ENCODE measurements around the gene ANTKMT.
"Not testable (repeated sequence)": the region's sequence is repeated elsewhere in the genome, so short reads cannot be mapped to it uniquely, and the experiment has no call there.

The ANTKMT gene

DNA sequence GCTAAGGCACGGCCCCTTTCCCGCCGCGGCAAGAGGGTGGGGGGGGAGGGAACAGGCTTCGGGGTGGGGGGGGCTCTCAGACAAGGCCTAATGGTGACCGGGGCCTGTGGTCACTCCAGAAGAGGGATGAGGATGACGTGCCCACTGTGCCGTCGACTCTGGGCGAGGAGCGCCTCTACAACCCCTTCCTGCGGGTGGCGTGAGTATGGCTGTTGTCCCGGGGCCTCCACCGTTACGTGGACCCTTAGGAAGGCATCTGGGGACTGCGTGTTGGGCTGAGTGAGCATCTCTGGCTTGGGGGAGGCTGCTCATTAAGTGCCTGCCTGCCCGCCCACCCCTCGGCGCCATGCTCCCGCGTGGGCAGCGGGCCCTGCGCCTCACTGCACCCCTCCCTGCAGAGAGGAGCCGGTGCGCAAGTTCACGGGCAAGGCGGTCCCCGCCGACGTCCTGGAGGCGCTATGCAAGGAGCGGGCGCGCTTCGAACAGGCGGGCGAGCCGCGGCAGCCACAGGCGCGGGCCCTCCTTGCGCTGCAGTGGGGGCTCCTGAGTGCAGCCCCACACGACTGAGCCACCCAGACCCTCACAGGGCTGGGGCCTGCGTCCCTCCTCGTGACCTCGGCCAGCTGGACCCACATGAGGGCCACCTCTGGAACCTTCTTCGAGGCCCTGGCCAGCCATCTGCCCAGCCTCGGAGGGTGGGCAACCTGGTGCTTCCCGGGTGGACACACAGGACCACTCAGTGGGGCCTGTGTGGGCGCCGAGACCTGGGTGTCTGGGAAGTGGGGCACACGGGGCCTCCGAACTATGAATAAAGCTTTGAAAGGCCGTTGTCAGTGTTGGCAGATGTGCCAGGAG, 8.2 kb downstream of the ANTKMT start:
- no peak for DNase-seq

DNA sequence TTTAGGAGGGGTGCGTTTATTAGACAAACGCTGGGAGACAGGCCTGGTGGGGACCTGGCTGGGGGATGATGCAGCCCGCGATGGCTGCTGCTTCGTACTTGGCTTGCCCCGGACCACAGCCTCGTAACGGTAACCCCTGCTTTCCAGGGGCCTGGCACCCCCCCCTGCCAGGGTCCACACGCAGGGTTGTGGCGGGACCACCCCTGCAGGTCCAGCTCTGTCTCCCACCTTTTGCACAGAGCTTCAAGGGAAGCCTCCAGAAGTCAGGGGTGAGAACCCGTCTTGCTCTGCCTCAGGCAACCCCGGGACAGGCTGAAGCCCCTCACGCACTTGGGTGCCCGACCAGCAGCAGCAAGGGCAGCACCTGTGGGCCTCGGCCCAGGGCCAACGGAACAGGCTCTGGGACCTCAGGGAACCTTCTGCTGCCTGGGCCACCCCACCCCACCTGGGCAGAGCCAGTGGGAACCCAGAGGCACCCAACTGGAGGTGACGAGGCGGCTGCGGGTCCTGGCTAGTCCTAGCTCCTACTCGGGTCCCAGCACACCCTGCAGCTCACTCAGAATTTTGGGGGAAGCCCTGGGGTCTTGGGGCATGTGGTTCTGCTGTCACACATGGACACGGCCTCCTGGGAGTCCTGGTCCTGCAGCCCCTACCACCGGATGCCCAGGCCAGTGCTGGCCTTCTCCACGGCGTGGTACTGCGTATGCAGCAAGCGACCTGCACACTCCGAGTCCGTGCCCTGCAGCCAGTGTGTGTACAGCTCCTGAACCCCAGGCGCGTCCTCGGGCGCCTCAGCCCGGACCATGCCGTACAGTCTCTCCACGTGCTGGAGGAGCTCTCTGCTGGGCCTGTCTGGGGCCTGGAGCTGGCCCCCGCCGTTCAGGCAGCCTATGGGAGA, 9.1 kb downstream of the ANTKMT start:
- no peak for DNase-seq

DNA sequence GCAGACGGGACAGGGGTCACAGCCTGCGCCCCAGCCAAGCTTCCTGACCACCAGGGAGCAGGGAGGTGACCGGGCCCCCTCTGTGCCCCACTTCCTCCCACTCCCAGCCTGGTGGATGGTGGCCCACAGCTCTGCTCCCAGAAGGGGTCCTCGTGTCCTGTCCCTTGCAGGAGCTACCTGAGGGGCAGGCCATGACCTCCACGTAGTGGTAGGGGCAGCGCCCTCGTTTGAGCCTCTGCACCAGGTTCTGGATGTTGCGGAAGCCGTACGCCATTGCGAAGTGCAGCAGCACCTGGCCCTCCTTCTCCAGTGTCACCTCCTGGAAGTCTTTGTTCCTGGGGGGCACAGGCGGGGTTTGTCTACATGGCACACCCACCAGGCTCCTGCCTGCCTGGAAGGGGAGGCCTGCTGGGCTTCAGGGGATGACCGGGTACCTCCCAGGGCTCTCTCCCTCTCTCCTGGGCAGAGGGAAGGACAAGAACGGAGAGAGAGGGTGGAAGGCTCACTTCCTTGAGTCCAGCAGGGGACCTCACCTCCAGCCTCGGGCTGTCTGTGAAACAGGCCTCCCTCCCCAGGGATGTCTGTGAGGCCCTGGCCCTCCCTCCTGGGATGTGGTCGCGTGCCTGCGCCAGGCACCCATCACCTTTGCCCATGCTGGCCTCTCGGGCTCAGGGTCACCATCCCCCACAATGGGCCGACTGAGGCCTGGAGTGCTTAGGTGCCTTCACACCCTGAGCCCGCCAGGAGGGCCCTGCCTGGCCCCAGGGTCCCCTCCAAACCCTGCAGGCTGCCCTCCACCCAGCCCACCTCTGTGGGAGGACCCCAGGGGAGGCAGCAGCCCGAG, 9.9 kb downstream of the ANTKMT start:
- DNase-seq: no peak

DNA sequence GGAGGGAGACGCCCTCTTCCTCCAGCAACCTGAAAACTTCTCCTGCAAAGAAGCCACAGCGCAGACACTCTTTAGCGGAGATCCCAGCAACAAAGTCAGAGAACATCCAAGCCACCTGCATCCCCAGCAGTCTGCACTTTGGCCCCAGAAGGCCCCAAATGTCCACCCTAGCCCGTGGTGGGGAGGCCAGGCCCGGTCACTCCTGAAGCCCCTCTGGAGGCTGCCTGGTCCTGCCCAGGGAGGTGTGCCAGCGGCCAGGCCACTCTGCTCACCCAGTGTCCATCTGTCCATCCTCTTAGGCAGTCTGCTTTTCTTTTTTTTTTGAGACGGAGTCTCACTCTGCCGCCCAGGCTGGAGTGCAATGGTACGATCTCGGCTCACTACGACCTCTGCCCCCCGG, 11.4 kb downstream of the ANTKMT start:
- DNase-seq: no peak

DNA sequence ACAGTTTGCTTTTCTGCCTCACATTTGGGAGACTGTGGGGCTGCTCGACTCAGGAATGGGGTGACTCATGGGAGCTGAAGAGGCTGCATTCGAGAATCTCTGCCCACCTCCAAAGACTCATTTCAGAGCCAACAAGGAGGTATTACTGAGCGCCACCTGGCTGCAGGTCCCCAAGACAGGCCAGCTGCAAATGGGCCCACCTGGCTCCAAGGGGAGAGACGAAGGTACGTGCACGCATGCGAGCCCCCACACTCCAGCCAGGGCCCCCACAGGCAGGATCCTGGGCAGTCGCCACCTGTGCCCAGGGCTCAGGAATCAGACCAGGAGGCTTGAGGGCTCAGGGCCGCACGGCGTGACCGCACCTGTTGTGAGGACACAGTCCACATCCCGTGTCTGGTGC, 12.0 kb downstream of the ANTKMT start:
- DNase-seq: no peak

DNA sequence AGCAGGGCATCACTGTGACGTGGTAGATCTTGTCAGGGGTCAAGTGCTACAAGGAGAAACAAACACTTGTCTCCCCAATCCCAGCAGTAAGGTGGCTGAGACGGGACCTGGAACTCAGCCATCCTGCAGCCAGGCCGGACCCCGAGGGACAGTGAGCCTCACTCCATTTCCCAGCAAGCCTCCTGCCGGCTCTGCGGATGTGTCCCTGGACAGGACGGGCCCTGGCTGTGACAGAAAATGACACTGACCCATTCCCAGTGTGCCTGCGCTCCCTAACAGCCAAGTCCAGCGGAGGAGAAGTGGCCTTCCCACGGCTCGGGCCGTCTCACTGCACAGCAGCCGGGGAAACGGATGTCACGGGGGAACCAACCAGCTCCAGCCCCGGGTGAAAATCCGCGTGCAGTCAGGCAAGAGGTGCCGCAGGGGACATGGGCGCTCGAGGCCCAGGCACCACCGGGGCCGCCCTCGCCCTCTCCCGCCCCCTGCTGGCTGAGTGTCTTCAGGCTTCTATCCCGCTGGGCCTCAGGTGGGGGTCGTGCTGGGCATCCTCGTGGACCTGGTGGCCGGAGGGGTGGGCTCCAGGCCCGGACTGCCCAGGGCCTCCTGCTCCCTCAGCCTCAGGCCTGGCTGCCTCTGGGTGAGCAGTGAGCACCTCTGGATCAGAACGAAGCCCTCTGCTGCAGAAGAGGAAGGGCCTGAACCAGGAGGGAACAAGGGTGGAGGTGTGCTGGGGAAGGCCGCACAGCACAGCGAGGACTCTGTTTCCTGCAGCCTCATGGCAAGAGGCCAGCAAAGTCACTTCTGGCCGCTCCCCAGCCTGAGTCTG, 12.6 kb downstream of the ANTKMT start:
- DNase-seq: no peak

DNA sequence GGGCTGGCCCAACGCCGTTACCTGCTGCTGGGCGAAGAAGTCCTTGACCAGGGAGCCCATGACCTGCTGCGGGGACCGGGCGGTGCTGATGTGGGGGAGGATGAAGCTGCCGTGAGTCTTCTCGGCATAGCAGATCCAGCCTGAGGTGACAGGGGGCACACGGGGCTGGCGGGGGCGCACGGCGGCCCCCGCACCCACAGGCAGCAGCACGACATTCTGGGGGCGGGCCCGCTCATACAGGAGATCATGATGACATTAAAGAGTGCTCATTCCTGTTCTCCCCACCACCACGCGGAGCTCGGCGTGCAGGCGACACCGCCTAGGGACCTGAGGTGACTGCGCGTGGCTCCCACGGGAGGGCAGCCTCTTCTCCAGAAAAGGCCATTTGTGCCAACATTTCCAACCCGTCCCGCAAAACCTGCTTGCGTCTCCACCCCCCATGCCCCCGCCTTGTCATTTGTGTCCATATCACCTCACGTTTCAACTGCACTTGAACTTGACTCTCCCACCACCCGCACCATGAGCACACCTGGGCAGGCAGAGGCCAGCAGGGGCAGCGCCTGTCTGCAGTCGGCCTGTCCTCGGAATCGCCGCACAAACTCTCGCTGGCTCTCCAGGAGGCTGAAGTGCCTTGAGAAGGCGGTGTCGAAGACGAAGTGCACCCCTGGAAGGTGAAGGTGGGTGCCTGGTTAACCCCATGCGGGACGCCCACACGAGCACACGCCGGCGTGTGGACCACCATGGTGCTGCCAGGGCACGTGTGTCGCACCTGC, 13.4 kb downstream of the ANTKMT start:
- DNase-seq: no peak

DNA sequence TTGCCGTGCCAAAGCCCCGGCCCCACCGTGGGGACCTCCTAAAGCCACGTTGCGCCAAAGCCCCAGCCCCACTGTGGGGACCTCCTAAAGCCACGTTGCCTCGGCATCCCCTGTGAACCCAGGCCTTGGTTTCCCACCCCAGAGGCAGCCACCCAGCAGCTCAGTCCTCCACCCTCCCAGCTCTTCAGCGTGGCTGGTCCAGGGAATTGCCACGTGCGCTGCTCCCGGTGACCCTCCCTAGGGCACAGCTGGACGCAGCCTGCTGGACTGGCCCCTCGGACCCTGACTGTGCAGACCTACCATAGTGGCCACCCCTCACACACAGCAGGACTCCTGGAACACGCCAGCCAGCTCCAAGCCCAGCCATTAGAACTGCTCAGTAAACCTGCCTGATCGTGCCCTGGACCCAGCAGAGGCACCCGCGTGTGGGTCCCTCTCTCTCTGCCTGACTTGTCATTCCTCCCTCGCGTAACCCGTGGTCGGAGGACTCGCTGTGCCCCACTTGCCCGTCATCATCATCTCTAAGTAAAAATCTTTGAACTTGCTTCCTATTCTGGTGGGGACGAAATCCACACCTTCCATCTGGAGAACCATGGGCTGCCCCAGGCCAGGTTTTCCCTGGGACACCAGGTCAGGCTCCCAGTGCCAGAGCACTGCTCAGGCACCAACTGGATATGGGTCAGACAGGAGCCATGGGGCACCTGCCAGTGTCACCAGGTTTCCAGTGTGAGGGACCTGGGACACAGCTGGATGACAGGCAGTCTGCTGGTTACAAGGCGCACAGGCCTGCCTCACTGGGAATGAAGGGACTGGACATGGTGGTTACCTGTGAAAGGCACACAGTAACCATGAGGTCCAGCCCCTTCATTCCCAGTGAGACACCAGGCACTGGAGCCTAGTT, 14.3 kb downstream of the ANTKMT start:
- DNase-seq: no peak

DNA sequence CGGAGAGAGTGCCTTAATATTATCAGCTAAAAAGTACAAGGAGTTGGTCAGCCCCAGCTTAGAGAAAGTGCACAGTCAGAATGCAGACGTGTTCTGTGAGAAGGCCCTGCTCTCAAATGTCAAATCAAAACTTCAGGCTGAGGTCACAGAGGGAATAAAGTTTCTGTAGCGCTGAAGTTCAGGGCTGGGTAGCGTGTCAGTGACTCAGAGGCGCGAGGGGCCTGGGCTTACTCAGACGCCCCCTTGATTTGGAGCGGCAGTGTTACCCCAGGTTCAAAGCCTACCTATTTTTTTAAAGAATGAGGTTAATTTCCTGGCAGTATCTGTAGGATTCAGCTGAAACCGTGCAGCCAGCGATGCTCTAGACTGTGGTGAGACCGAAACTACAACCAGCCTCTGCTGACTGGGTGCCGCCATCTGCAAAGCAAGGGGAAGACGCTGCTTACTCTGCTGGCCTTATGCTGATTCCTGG, 15.1 kb downstream of the ANTKMT start:
- DNase-seq: no peak

DNA sequence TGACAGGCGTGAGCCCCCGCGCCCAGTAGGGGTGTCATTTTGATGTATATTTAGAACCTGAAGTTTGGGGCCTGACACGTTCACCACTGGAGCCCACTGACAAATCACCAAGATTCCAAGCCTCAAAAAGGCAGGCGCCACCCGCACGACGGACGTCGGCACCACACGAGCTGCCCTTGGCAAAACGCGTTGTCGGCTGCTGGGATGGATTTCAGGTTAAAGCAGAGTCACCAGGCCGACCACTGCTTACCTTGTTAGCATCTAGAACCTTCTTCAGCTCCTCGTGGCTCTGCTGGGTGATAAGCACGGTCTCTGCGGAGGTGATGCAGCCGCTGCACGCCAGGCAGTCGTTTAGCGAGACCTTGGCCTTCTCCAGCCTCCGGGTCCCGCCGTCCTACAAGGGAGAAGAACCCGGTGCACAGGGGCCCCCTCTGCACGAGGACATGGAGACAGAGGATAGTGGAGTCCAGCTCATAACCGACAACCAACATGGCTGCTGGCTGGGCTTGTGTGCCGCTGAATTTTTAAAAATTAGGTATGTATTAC, 16.1 kb downstream of the ANTKMT start:
- DNase-seq: no peak

DNA sequence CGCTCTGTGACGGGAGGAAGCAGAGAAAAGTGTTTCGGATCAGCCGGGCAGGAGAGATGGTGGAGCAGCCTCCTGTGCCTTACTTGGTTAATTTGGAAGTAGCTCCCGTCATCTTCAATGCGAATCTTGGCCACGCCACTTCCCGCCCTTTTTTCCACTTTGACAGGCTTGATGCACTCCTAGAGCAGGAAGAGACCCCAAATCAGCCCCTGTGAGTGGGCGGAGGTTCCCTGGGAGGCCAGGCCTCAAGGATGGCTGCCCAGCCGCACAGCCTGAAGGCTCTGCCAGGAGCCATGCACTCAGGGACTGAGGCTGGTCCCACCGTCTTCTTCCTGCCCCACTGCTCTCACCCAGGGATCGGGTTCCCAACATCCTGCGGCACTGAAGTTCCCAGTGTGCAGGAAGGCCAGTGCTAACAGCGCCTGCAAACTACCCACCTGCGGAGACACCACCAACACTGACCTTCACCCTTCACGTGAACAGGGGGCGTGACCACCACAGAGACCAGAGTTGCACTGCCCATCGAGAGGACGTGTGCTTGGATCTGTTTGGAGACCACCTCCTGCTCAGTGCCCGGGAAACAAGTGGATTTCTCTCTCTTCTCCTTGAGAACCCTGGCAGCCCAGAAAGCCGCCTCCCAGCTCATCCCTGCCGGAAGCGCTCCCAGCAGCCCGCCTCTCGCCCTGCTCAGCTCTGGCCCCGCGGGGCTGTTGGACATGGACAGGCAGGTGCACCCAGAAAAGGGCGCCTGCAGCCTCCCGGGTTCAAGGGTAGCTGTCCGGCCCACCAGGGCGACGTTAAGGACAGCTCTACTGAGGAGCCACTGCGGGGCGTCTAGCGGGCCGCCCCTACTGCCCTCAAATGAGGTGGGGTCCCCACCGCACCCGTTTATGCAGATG, 18.9 kb downstream of the ANTKMT start:
- no peak for DNase-seq

DNA sequence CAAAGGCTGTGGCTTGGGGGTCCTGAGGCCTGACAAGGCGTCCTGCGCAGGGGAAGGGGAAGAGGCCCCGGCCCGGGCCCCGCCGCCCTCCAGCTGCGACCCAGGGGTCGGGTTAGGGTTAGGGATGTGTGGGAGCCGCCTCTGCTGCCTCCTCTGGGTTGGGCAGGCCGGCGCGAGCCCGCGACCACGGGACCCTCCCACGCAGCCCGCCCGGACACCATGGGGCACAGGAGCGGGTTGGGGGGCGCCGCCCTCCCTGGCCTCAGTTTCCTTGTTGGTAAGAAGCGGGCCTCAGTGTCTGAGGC, 19.5 kb downstream of the ANTKMT start:
- no peak for DNase-seq

DNA sequence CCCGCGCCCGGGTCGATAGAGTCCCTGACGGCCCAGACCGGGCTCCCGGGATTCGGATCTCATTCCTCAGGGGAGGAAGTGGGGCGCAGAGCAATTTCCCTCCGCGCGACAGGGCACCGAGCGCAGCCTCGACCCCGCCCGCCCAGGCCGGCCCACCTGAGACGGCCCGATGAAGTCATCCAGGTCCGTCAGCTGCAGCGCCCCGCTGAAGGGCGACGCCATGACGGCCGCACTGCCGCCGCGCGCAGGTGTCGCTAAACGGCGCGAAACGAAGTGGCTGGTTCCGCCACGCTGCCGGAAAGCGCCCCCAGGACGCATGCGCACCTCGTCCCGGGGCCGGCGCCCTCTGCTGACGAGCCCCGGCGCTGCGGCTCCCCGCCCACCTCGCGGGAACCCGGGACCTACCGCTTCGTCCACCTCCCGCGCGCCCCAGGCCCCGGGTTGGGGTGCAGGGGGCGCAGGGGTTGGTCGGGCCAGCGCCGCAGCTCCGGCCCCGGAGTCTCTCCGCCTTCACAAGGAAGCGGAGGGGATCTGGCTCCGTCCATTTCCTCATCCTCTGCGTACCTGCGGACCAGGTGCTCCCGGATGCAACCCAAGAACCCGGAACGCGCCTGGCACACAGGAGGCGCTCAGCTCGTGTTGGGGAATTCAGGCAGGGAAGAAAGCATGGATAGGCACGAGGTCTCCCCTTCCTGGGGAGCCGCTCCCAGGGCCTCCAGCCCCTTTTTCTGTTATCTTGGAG, 20.0 kb downstream of the ANTKMT start, which contains the start of gene CIAO3:
Gene CIAO3 (minus strand): TSS at position 234 of the 742 bp plus-strand sequence. CDS start 12 bp downstream, at position 222.
- DNase-seq: peak; percentile 83

DNA sequence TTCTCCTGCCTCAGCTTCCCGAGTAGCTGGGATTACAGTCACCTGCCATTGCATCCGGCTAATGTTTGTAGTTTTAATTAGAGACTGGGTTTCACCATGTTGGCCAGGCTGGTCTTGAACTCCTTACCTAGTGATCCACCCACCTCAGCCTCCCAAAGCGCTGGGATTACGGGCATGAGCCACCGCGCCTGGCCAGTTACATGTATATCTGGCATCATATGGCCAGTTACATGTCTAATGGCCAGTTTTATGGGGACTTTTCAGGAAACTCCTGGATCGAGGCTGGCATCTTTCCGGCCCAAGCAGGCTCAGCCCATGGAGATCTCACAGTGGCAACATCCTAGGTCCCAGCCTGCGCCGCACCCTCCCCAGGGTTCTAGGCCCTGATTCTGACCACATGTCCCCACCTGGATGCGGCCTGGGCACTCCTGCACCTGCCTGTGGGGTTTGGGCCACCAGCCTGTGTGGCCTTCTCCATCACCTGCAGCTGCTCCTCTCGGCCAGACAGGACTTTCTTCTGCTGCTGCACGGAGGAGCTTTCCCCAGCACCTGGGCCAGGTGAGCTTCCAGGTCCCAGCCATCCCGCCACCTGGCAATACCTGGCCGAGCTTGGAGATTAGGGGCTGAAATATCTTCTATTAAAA, 21.2 kb downstream of the ANTKMT start:
- DNase-seq: no peak

DNA sequence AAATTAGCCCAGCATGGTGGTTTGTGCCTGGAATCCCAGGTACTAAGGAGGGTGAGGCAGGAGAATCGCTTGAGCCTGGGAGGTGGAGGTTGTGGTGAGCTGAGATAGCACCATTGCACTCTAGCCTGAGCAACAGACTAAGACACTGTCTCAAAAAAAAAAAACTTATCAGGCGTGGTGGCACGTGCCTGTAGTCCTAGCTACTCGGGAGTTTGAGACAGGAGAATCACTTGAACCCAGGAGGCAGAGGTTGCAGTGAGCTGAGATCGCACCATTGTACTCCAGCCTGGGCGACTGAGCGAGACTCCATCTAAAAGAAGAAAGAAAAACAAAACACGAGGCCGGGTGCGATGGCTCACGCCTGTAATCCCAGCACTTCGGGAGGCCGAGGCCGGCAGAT, 21.9 kb downstream of the ANTKMT start:
- DNase-seq: not testable (repeated sequence)

DNA sequence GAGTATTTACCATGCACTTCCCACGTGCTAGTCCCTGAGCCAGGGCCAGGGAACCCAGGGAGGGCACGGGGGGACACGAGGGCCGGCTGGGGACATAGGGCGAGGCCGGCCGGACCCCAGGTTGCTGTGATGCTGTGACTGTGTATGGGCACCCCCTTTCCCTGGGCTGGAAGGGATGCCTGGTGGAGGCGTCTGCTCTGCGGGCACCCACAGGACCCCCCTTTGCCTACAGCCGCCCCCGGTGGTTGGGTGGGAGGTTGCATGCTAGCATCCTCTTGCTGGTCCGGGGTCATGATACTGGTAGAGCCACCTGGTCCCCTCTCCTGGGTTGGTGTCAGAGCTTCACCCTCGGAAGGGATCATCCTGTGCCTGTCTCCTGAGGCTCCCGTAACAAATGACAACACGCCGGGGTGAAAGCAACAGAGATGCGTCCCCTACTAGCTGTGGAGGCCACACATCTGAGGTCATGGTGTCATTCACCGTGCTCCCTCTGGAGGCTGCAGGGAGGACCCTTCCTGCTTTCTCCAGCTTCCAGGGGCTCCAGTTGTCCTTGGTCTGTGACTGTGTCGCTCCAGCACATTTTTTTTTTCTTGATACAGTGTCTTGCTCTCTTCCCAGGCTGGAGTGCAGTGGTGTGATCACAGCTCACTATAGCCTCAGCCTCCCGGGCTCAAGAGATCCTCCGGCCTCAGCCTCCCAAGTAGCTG, 23.0 kb downstream of the ANTKMT start:
- DNase-seq: no peak

DNA sequence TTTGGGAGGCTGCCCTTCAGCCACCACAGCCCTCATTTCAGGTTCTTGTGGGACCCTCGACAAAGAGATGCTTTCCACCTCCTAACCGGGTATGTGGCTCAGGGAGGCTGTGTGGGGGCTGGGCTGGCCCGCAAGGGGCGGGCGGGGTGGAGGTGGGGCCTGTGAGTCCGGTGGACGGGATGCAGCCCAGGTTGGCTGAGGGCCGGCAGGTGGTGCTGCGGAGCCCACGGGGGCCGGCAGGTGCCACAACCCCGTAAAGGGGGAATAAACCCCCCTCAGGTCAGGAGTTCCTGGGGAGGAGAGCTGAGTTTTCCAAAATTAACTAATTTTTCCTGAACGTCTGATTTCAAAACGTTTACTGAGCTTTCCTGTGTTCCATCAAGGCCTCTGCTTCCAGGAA, 24.8 kb downstream of the ANTKMT start:
- DNase-seq: no peak

Measured in NK-92 treated with Interleukin-12 subunit alpha and Interleukin-12 subunit beta, amount 100 ng/mL, for 24 hours (cell line).